MCF 10A (cell line): ENCODE measurements around the gene IPO4. TPM values are rescaled to one million over a fixed set of nuclear protein-coding genes. Genes with fewer than 3 reads are reported as not detected.
A peak's percentile ranks its signal among the peaks of the same experiment; 100 is the strongest.

Experiments used
- BruUV-seq: library from RNA; stranded (reverse); fragments of 400-500 nt; replicated peaks from 2 replicates; lab custom pipeline; 2021; lab: Mats Ljungman, UMichigan
- CTCF ChIA-PET: fragments of 300-600 bp; sonication (Branson Sonifier 250); formaldehyde crosslinking; extraction: SDS; loops from one replicate; lab custom pipeline; 2021; ENCODE audit warnings: antibody characterized with exemption, inconsistent platforms; lab: Yijun Ruan, JAX
- POLR2A ChIA-PET: fragments of 300-600, 350-650 bp; sonication (Branson Sonifier 250); formaldehyde crosslinking; extraction: SDS; loops from one replicate; lab custom pipeline; 2020; ENCODE audit warnings: antibody characterized with exemption, inconsistent platforms; lab: Yijun Ruan, JAX
- DNase-seq: peaks from one replicate; pipeline ENCODE4 v3.0.0-alpha.2; 2018; ENCODE audit not compliant: unreplicated experiment
- H3K27ac Mint-ChIP-seq: one replicate; pipeline ENCODE4 v1.8.0; 2022; ENCODE audit warnings: mild to moderate bottlenecking, low read depth, mixed read lengths; ENCODE audit not compliant: unreplicated experiment
- H3K27me3 Mint-ChIP-seq: one replicate; pipeline ENCODE4 v1.8.0; 2022; ENCODE audit warnings: mixed read lengths; ENCODE audit not compliant: insufficient read depth, unreplicated experiment
- H3K36me3 Mint-ChIP-seq: one replicate; pipeline ENCODE4 v1.8.0; 2022; ENCODE audit warnings: mild to moderate bottlenecking, moderate library complexity, mixed read lengths; ENCODE audit not compliant: insufficient read depth, unreplicated experiment
- H3K4me1 Mint-ChIP-seq: one replicate; pipeline ENCODE4 v1.8.0; 2022; ENCODE audit warnings: mixed read lengths; ENCODE audit not compliant: insufficient read depth, unreplicated experiment
- H3K4me3 Mint-ChIP-seq: one replicate; pipeline ENCODE4 v1.8.0; 2022; ENCODE audit warnings: mild to moderate bottlenecking, moderate library complexity, mixed read lengths; ENCODE audit not compliant: unreplicated experiment
- H3K9me3 Mint-ChIP-seq: one replicate; pipeline ENCODE4 v1.8.0; 2022; ENCODE audit warnings: mixed read lengths; ENCODE audit not compliant: unreplicated experiment
- CTCF ChIP-seq: fragments of 200-600 bp; IDR thresholded peaks from one replicate; pipeline ENCODE4 v1.8.0; 2022; ENCODE audit warnings: antibody characterized with exemption, mild to moderate bottlenecking; ENCODE audit not compliant: unreplicated experiment
- intact Hi-C: fragments of 100-400 bp; cut with micrococcal nuclease; formaldehyde crosslinking; loops from 2 replicates; pipeline ENCODE4 v1.14.1; 2022
- total RNA-seq: library from RNA; stranded (reverse); gene quantifications from 2 replicates; pipeline ENCODE4 v1.2.3, GENCODE V29; 2022

IPO4 gene
- total RNA-seq, 1 experiment from 2014 or later: 100 TPM

GRCh38 chr14:24150061-24150460 is 38.6 kb downstream of the IPO4 start:
- H3K27ac Mint-ChIP-seq: no peak overlapping the region
- ChIA-PET POLR2A (interaction anchor here (2.6 to 5.7 kb wide), 3 partner anchors 9 to 35 kb away, joined by 9 to 114 read pairs (median 30); partner anchors contain the start of genes DCAF11, EMC9, IRF9 and NRL), CTCF (interaction anchor here (0.7 to 10.3 kb wide), 4 partner anchors 10 to 1815 kb away, joined by 3 to 141 read pairs (median 3); partner anchors contain the start of gene IRF9)
- H3K36me3 Mint-ChIP-seq: peaks cover 60% of the 10 kb centered on the region
- BruUV-seq: no TSS peak
- DNase-seq: no peak
- no peak overlapping the region for H3K4me3 Mint-ChIP-seq
- H3K9me3 Mint-ChIP-seq: no peaks in the 10 kb centered on the region
- no peak for TF ChIP-seq CTCF
- intact Hi-C loops: no loop called here
- H3K27me3 Mint-ChIP-seq: no peaks in the 10 kb centered on the region
- H3K4me1 Mint-ChIP-seq: no peaks in the 10 kb centered on the region

- H3K4me3 Mint-ChIP-seq: peak overlapping the region; percentile 98
- CTCF ChIA-PET: interaction anchor here (0.9 to 10.3 kb wide), 2 partner anchors 11 to 34 kb away, joined by 3 to 141 read pairs; partner anchors contain the start of gene IRF9
- no peak overlapping the region for H3K27ac Mint-ChIP-seq
- peaks cover 58% of the 10 kb centered on the region for H3K36me3 Mint-ChIP-seq
- TF ChIP-seq CTCF: no peak
- DNase-seq: no peak
- no peaks in the 10 kb centered on the region for H3K4me1 Mint-ChIP-seq
- no TSS peak for BruUV-seq
- H3K9me3 Mint-ChIP-seq: no peaks in the 10 kb centered on the region
- POLR2A ChIA-PET: interaction anchor here (2.6 to 5.7 kb wide), 3 partner anchors 8 to 34 kb away, joined by 9 to 114 read pairs (median 30); partner anchors contain the start of genes DCAF11, EMC9, IRF9 and NRL
- no peaks in the 10 kb centered on the region for H3K27me3 Mint-ChIP-seq
- intact Hi-C loops: no loop called here
Measured at GRCh38 chr14:24149302-24149969, 39.2 kb downstream of the IPO4 start.

GRCh38 chr14:24147761-24148428 is 40.7 kb downstream of the IPO4 start:
- ChIA-PET POLR2A (interaction anchor here (0.7 to 5.7 kb wide), 15 partner anchors 8 to 124 kb away, joined by 3 to 114 read pairs (median 13); partner anchors contain the start of genes CHMP4A, DCAF11, IPO4 and IRF9), CTCF (interaction anchor here (0.6 to 10.3 kb wide), 6 partner anchors 10 to 560 kb away, joined by 3 to 141 read pairs (median 4); partner anchors contain the start of gene IRF9)
- Mint-ChIP-seq H3K36me3 (peaks cover 48% of the 10 kb centered on the region), H3K27ac (no peak overlapping the region), H3K9me3 (no peaks in the 10 kb centered on the region), H3K4me1 (no peaks in the 10 kb centered on the region), H3K27me3 (no peaks in the 10 kb centered on the region), H3K4me3 (peak overlapping the region; percentile 98)
- DNase-seq: no peak
- BruUV-seq: TSS peak; percentile 56
- intact Hi-C loops: loop anchor here (2.0 kb wide), 4 partner anchors 13 to 133 kb away; partner anchors contain the start of genes DCAF11, IRF9, NRL and PCK2
- no peak for TF ChIP-seq CTCF
